Endothelial cell (in vitro differentiated cells): ENCODE data around the gene PHEX. TPM values are rescaled to one million over a fixed set of nuclear protein-coding genes. Genes with fewer than 3 reads are reported as not detected.
"Not testable (repeated sequence)": the region's sequence is repeated elsewhere in the genome, so short reads cannot be mapped to it uniquely, and the experiment has no call there.

ENCODE experiments used
- DNase-seq: peaks from one replicate; pipeline ENCODE4 v3.0.0; 2021; ENCODE audit warnings: low spot score
- H3K27ac Mint-ChIP-seq: one replicate; pipeline ENCODE4 v1.8.0; 2021; ENCODE audit warnings: mixed read lengths, inconsistent platforms; ENCODE audit not compliant: unreplicated experiment
- H3K27me3 Mint-ChIP-seq: one replicate; pipeline ENCODE4 v1.8.0; 2021; ENCODE audit warnings: mild to moderate bottlenecking, moderate library complexity, mixed read lengths, inconsistent platforms; ENCODE audit not compliant: unreplicated experiment
- H3K36me3 Mint-ChIP-seq: one replicate; pipeline ENCODE4 v1.8.0; 2021; ENCODE audit warnings: mild to moderate bottlenecking, low read depth, mixed read lengths, inconsistent platforms; ENCODE audit not compliant: unreplicated experiment
- H3K4me1 Mint-ChIP-seq: one replicate; pipeline ENCODE4 v1.8.0; 2021; ENCODE audit warnings: mild to moderate bottlenecking, mixed read lengths, inconsistent platforms; ENCODE audit not compliant: unreplicated experiment
- H3K4me3 Mint-ChIP-seq: one replicate; pipeline ENCODE4 v1.8.0; 2021; ENCODE audit warnings: mild to moderate bottlenecking, mixed read lengths, inconsistent platforms; ENCODE audit not compliant: unreplicated experiment
- H3K9me3 Mint-ChIP-seq: one replicate; pipeline ENCODE4 v1.8.0; 2021; ENCODE audit warnings: mixed read lengths, inconsistent platforms; ENCODE audit not compliant: unreplicated experiment
- total RNA-seq: library from RNA; stranded (reverse); fragmentation: NEBNext Ultra II Directional; extraction: Animal tissue kit (Norgen Biotek cat#: 25700); gene quantifications from one replicate; pipeline ENCODE4 v1.2.1, GENCODE V29; 2021; ENCODE audit not compliant: unreplicated experiment
- TF ChIP-seq, protein P1 (sequence below): fragments of 200-600 bp; sonication (generic); IDR thresholded peaks from one replicate; pipeline ENCODE4 v1.5.0; 2021; ENCODE audit warnings: antibody characterized with exemption; ENCODE audit not compliant: unreplicated experiment

PHEX gene
- total RNA-seq, 1 donor from 2014 or later = 0.46 TPM

DNA sequence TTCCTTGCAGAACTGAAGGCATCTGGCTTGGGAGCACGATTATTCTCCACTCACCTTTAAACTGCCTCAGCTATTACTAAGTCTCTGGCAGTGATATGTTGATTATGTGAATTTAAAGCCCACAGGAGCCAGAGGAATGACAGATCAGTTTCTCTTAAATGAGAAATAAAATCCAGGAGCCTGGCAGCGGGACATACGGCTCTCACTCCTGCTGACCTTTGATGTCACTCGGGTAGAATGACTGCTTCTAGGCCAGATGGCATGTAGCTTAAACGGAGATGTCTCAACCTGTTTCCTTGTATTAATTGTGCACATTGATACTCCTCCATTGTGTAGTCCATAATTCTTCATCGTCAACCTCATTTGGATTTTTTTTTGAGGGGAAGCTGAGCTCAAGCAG is 236.6 kb downstream of the PHEX start:
- H3K27ac Mint-ChIP-seq = no peak overlapping the region

DNA sequence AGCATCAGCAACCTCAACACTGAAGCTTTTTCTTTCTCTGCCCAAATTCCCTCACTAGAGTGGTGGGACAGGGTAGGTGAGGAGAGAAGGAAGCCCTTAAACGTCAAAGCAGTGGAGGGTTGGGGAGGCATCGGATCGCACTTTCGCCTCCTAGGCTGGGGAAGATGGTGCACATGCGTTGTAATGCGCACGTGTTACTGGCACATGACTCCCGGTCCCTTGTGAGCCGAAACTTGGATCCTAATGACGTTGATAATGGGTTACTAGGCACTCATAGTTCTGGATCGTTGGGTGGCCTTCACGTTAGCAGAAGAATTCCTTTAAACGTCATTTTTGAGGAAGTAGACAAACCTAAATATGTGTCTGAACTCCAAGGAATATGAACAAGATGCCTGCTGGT is 240.5 kb downstream of the PHEX start, which contains the start of gene CBLL2:
Gene CBLL2 (plus strand): TSS at position 301 of the 400 bp plus-strand sequence. CDS start 79 bp downstream, at position 380.
- Mint-ChIP-seq H3K4me1 (no peaks in the 10 kb centered on the region), H3K27ac (no peak within 1 kb of the TSS), H3K36me3 (no peaks in the 10 kb centered on the region), H3K27me3 (no peaks in the 10 kb centered on the region), H3K4me3 (no peak within 1 kb of the TSS), H3K9me3 (no peaks in the 10 kb centered on the region)
- TF ChIP-seq, protein P1, sequence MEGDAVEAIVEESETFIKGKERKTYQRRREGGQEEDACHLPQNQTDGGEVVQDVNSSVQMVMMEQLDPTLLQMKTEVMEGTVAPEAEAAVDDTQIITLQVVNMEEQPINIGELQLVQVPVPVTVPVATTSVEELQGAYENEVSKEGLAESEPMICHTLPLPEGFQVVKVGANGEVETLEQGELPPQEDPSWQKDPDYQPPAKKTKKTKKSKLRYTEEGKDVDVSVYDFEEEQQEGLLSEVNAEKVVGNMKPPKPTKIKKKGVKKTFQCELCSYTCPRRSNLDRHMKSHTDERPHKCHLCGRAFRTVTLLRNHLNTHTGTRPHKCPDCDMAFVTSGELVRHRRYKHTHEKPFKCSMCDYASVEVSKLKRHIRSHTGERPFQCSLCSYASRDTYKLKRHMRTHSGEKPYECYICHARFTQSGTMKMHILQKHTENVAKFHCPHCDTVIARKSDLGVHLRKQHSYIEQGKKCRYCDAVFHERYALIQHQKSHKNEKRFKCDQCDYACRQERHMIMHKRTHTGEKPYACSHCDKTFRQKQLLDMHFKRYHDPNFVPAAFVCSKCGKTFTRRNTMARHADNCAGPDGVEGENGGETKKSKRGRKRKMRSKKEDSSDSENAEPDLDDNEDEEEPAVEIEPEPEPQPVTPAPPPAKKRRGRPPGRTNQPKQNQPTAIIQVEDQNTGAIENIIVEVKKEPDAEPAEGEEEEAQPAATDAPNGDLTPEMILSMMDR = no peak
- no peak for DNase-seq

More for the DNA sequence above, 236.6 kb downstream of the PHEX start:
- Mint-ChIP-seq H3K4me1 (no peaks in the 10 kb centered on the region), H3K9me3 (no peaks in the 10 kb centered on the region), H3K4me3 (no peak overlapping the region), H3K36me3 (no peaks in the 10 kb centered on the region), H3K27me3 (no peaks in the 10 kb centered on the region)
- DNase-seq = no peak
- TF ChIP-seq, protein P1 = no peak

DNA sequence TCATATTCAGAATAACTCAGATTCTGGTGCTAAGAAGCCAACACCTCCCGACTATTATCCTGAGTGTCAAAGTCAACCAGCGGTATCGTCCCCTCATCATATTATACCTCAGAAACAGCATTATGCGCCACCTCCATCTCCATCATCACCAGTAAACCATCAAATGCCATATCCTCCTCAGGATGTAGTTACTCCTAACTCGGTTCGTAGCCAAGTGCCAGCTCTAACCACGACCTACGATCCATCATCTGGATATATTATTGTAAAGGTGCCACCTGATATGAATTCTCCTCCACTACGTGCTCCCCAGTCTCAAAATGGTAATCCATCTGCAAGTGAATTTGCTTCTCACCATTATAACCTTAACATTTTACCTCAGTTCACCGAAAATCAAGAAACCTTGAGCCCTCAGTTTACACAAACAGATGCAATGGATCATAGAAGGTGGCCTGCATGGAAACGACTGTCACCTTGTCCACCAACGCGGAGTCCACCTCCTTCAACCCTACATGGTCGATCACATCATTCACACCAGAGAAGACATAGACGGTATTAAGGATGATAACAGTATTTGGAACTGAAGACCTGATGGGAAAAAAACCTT is 241.7 kb downstream of the PHEX start:
- no peak overlapping the region for H3K27ac Mint-ChIP-seq
- no peak for DNase-seq
- H3K4me1 Mint-ChIP-seq = no peaks in the 10 kb centered on the region
- TF ChIP-seq, protein P1 = no peak
- no peaks in the 10 kb centered on the region for H3K27me3 Mint-ChIP-seq
- no peaks in the 10 kb centered on the region for H3K36me3 Mint-ChIP-seq
- no peak overlapping the region for H3K4me3 Mint-ChIP-seq
- no peaks in the 10 kb centered on the region for H3K9me3 Mint-ChIP-seq

DNA sequence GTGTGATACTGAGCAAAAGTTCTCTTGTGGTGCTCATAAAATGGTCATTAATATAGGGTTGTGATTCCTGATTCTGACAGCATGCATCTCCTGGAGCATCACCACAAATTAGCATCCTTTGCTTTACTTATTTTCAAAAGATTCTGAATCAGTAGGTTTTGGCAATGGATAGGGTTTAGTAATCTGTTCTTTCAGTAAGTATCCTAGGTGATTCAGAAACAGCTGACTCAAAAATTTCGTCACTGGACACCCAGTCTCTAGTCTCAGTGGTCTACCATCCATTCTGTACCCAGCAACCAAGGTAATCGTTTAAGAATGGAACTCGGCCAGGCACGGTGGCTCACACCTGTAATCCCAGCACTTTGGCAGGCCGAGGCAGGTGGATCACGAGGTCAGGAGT is 244.7 kb downstream of the PHEX start:
- Mint-ChIP-seq H3K27me3 (peaks cover 3% of the 10 kb centered on the region), H3K4me3 (no peak overlapping the region), H3K9me3 (no peaks in the 10 kb centered on the region), H3K4me1 (no peaks in the 10 kb centered on the region), H3K27ac (no peak overlapping the region), H3K36me3 (no peaks in the 10 kb centered on the region)
- TF ChIP-seq, protein P1 = no peak
- DNase-seq = no peak

DNA sequence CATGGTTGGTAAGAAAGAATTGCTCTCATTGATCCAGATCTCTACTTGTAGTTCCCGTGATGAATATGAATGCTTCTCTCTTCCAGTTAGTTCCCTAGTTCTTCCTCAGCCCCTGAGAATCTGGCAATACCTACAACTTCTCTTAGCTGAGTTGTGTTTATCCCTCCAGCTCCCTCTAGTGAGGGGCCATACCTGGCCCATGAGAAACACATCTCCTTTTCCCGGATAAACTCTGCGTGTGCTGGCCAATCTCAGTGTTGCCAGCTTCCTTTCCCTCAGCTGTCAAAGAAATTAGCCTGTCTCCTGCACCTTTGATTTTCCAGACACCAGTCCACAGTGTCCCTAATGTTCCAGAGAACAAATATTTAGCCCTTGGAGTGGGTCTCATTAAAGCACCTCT is 246.2 kb downstream of the PHEX start:
- Mint-ChIP-seq H3K4me1 (no peaks in the 10 kb centered on the region), H3K27ac (no peak overlapping the region), H3K4me3 (no peak overlapping the region), H3K36me3 (no peaks in the 10 kb centered on the region), H3K9me3 (no peaks in the 10 kb centered on the region), H3K27me3 (peaks cover 3% of the 10 kb centered on the region)
- DNase-seq = no peak
- TF ChIP-seq, protein P1 = no peak

DNA sequence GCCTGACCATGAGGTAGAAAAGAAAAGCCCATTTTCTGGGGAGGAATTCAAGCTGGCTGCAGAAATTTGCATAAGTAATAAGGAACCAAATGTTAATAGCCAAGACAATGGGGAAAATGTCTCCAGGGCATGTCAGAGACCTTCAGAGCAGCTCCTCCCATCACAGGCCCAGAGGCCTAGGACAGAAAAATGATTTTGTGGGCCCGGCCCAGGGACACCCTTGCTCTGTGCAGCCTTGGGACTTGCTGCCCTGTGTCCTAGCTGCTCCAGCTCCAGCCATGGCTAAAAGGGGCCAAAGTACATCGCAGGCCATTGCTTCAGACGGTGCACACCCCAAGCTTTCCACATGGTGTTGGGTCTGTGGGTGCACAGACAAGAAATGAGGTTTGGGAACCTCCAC is 257.1 kb downstream of the PHEX start:
- not testable (repeated sequence) for DNase-seq, H3K36me3 Mint-ChIP-seq, H3K27ac Mint-ChIP-seq, H3K9me3 Mint-ChIP-seq, H3K4me3 Mint-ChIP-seq, H3K27me3 Mint-ChIP-seq, H3K4me1 Mint-ChIP-seq
